Testis (tissue), 3 donors: ENCODE results near the gene BBX. TPM values are rescaled to one million over a fixed set of nuclear protein-coding genes. Genes with fewer than 3 reads are reported as not detected.

Source experiments
- DNase-seq: peaks from one replicate; pipeline ENCODE4 v3.0.0-alpha.2; 2019
- H3K27ac ChIP-seq, 2 donors: fragments of 200-600 bp; sonication (generic); one replicate each; pipeline ENCODE4 v1.5.1; 2019
- H3K27me3 ChIP-seq: fragments of 200-600 bp; sonication (generic); one replicate; pipeline ENCODE4 v1.5.1; 2019
- H3K36me3 ChIP-seq: fragments of 200-600 bp; sonication (generic); one replicate; pipeline ENCODE4 v1.5.1; 2017; ENCODE audit warnings: low read depth; ENCODE audit errors: missing control alignments
- H3K4me1 ChIP-seq: fragments of 200-600 bp; sonication (generic); one replicate; pipeline ENCODE4 v1.5.1; 2019
- H3K4me3 ChIP-seq, 2 donors: fragments of 200-600 bp; sonication (generic); one replicate each; pipeline ENCODE4 v1.5.1; 2017 to 2019
- H3K9me3 ChIP-seq: fragments of 200-600 bp; sonication (generic); one replicate; pipeline ENCODE4 v1.5.1; 2017
- CTCF ChIP-seq, 3 experiments: fragments of 450-650 bp in 2 of 3; fragments of 200-600 bp in 1 of 3; sonication (generic) in 1 of 3; IDR thresholded peaks; one replicate each; pipeline ENCODE4 v1.5.1; 2016 to 2019; ENCODE audit warnings: antibody characterized with exemption in 3 of 3, mild to moderate bottlenecking in 2 of 3, moderate library complexity in 1 of 3
- POLR2A ChIP-seq: fragments of 450-650 bp; IDR thresholded peaks from one replicate; pipeline ENCODE4 v1.6.1; 2017; ENCODE audit warnings: antibody characterized with exemption, mild to moderate bottlenecking, moderate library complexity
- WGBS, 2 donors: methylation state at CpG; one replicate each; pipeline ENCODE4 v1.1.5; 2018; 5-methylcytosine and 5-hydroxymethylcytosine counted together
- intact Hi-C: fragments of 100-400 bp; cut with DNase I; formaldehyde crosslinking; loops from one replicate; pipeline ENCODE4 v1.15.1; 2023; ENCODE audit warnings: low total_unique reads
- polyA plus RNA-seq: library from polyadenylated mRNA; stranded (reverse); fragments of 350-450 nt; fragmentation: Illumina TruSeq; extraction: RNeasy Lipid Tissue Mini Kit (QIAGEN cat#74804); gene quantifications from one replicate; pipeline ENCODE4 v1.2.3, GENCODE V29; 2014; ENCODE audit warnings: low read depth, low replicate concordance; ENCODE audit not compliant: insufficient read depth
- total RNA-seq, 2 donors: library from RNA; depleted of rRNA; stranded (reverse); fragments of >200 nt; gene quantifications; one replicate each; pipeline ENCODE4 v1.2.3, GENCODE V29; 2016

BBX gene
- total and polyA plus RNA-seq, 3 donors from 2014 or later = 93.3 to 317 (median 312) TPM

GRCh38 chr3:107493134-107493533 is 29.6 kb upstream of the BBX start:
- Histone ChIP-seq H3K36me3 (no peaks in the 10 kb centered on the region), H3K27ac (no peak overlapping the region), H3K4me3 (no peak overlapping the region), H3K4me1 (no peaks in the 10 kb centered on the region), H3K9me3 (no peaks in the 10 kb centered on the region), H3K27me3 (no peaks in the 10 kb centered on the region)
- 90% methylated on average over 1 of the region's 1 CpG; no CpG with 5 or more reads in 1 of the 2 donors for WGBS, 2 donors
- TF ChIP-seq POLR2A = no peak
- TF ChIP-seq CTCF (IDR thresholded peaks at IDR 0.05) = no peak
- intact Hi-C loops = no loop called here
- DNase-seq = no peak

- TF ChIP-seq POLR2A (no peak), CTCF (IDR thresholded peaks at IDR 0.05) (no peak)
- H3K27ac ChIP-seq = no peak overlapping the region
- 94% methylated on average over 3 of the region's 3 CpGs for WGBS, 2 donors
- H3K36me3 ChIP-seq = no peaks in the 10 kb centered on the region
- no peaks in the 10 kb centered on the region for H3K4me1 ChIP-seq
- intact Hi-C loops = no loop called here
- H3K4me3 ChIP-seq = no peak overlapping the region
- H3K27me3 ChIP-seq = no peaks in the 10 kb centered on the region
- DNase-seq = no peak
- H3K9me3 ChIP-seq = no peaks in the 10 kb centered on the region
Observed at GRCh38 chr3:107496855-107497254, 25.9 kb upstream of the BBX start.

GRCh38 chr3:107498646-107499045 is 24.1 kb upstream of the BBX start:
- Histone ChIP-seq H3K4me3 (no peak overlapping the region), H3K36me3 (no peaks in the 10 kb centered on the region), H3K27ac (no peak overlapping the region), H3K4me1 (no peaks in the 10 kb centered on the region), H3K9me3 (no peaks in the 10 kb centered on the region), H3K27me3 (no peaks in the 10 kb centered on the region)
- 83 to 91% methylated on average over 4 of the region's 4 CpGs for WGBS, 2 donors
- DNase-seq = no peak
- intact Hi-C loops = no loop called here
- TF ChIP-seq CTCF (IDR thresholded peaks at IDR 0.05) = no peak
- no peak for TF ChIP-seq POLR2A

GRCh38 chr3:107506458-107506857 is 16.3 kb upstream of the BBX start:
- Histone ChIP-seq H3K36me3 (no peaks in the 10 kb centered on the region), H3K4me1 (no peaks in the 10 kb centered on the region), H3K27ac (no peak overlapping the region), H3K4me3 (no peak overlapping the region), H3K9me3 (no peaks in the 10 kb centered on the region), H3K27me3 (no peaks in the 10 kb centered on the region)
- intact Hi-C loops = no loop called here
- no peak for DNase-seq
- TF ChIP-seq POLR2A (no peak), CTCF (IDR thresholded peaks at IDR 0.05) (no peak)
- WGBS, 2 donors = 86 to 98% methylated on average over 2 of the region's 2 CpGs

GRCh38 chr3:107508331-107508730 is 14.4 kb upstream of the BBX start:
- Histone ChIP-seq H3K27ac (no peak overlapping the region), H3K9me3 (no peaks in the 10 kb centered on the region), H3K4me3 (no peak overlapping the region), H3K4me1 (no peaks in the 10 kb centered on the region), H3K27me3 (no peaks in the 10 kb centered on the region), H3K36me3 (no peaks in the 10 kb centered on the region)
- intact Hi-C loops = no loop called here
- TF ChIP-seq CTCF (IDR thresholded peaks at IDR 0.05) = no peak
- TF ChIP-seq POLR2A = no peak
- DNase-seq = no peak
- 90 to 94% methylated on average over 2 of the region's 2 CpGs for WGBS, 2 donors
